ENCODE results near the gene CASK.

Gene CASK

GRCh38 chrX:41588271-41588670 lies 335.1 kb downstream of the CASK start:
- peaks cover 11% of the 10 kb centered on the region for H3K4me1 ChIP-seq (ENCODE audit: control insufficient read depth, insufficient read depth, low read length)
- H3K4me3 ChIP-seq (ENCODE audit: low read depth, low read length), result no peak overlapping the region
- H3K27me3 ChIP-seq (ENCODE audit: control insufficient read depth, insufficient read depth, low read length), result no peaks in the 10 kb centered on the region
- H3K9ac ChIP-seq (ENCODE audit: low read length), result no peak overlapping the region
- H3K36me3 ChIP-seq (ENCODE audit: control insufficient read depth, insufficient read depth, low read length), result peaks cover 4% of the 10 kb centered on the region
- H3K27ac ChIP-seq (ENCODE audit: low read depth, low read length), result no peak overlapping the region
- no peaks in the 10 kb centered on the region for H3K9me3 ChIP-seq (ENCODE audit: control insufficient read depth, insufficient read depth, low read depth, low read length)

- H3K36me3 ChIP-seq (ENCODE audit: control insufficient read depth, insufficient read depth, low read length), result peaks cover 6% of the 10 kb centered on the region; the same call in 1 of the 2 replicates
- H3K9me3 ChIP-seq (ENCODE audit: control insufficient read depth, insufficient read depth, low read depth, low read length), result no peaks in the 10 kb centered on the region
- no peaks in the 10 kb centered on the region for H3K27me3 ChIP-seq (ENCODE audit: control insufficient read depth, insufficient read depth, low read length)
- H3K4me1 ChIP-seq (ENCODE audit: control insufficient read depth, insufficient read depth, low read length), result no peaks in the 10 kb centered on the region
- H3K4me3 ChIP-seq (ENCODE audit: low read depth, low read length), result no peak overlapping the region
- no peak overlapping the region for H3K27ac ChIP-seq (ENCODE audit: low read depth, low read length)
- no peak overlapping the region for H3K9ac ChIP-seq (ENCODE audit: low read length)
Observed at GRCh38 chrX:41580423-41581064, 342.8 kb downstream of the CASK start.

- Histone ChIP-seq H3K9ac (ENCODE audit: low read length) (no peak overlapping the region), H3K27me3 (ENCODE audit: control insufficient read depth, insufficient read depth, low read length) (no peaks in the 10 kb centered on the region), H3K36me3 (ENCODE audit: control insufficient read depth, insufficient read depth, low read length) (no peaks in the 10 kb centered on the region), H3K27ac (ENCODE audit: low read depth, low read length) (no peak overlapping the region), H3K4me1 (ENCODE audit: control insufficient read depth, insufficient read depth, low read length) (0 out of 2 replicates have a peak, but pooled peaks cover 4% of the 10 kb centered on the region), H3K4me3 (ENCODE audit: low read depth, low read length) (no peak overlapping the region), H3K9me3 (ENCODE audit: control insufficient read depth, insufficient read depth, low read depth, low read length) (no peaks in the 10 kb centered on the region)
Observed at GRCh38 chrX:41563876-41564275, 359.5 kb downstream of the CASK start.

GRCh38 chrX:41561045-41561444 lies 362.3 kb downstream of the CASK start:
- Histone ChIP-seq H3K4me3 (ENCODE audit: low read depth, low read length) (no peak overlapping the region), H3K9ac (ENCODE audit: low read length) (no peak overlapping the region), H3K9me3 (ENCODE audit: control insufficient read depth, insufficient read depth, low read depth, low read length) (no peaks in the 10 kb centered on the region), H3K4me1 (ENCODE audit: control insufficient read depth, insufficient read depth, low read length) (0 out of 2 replicates have a peak, but pooled peaks cover 4% of the 10 kb centered on the region), H3K36me3 (ENCODE audit: control insufficient read depth, insufficient read depth, low read length) (no peaks in the 10 kb centered on the region), H3K27ac (ENCODE audit: low read depth, low read length) (no peak overlapping the region; the same call in 1 of the 2 replicates), H3K27me3 (ENCODE audit: control insufficient read depth, insufficient read depth, low read length) (no peaks in the 10 kb centered on the region)

- H3K4me1 ChIP-seq (ENCODE audit: control insufficient read depth, insufficient read depth, low read length), result 0 out of 2 replicates have a peak, but pooled peaks cover 4% of the 10 kb centered on the region
- H3K4me3 ChIP-seq (ENCODE audit: low read depth, low read length), result no peak overlapping the region
- H3K36me3 ChIP-seq (ENCODE audit: control insufficient read depth, insufficient read depth, low read length), result no peaks in the 10 kb centered on the region
- H3K27ac ChIP-seq (ENCODE audit: low read depth, low read length), result no peak overlapping the region
- H3K27me3 ChIP-seq (ENCODE audit: control insufficient read depth, insufficient read depth, low read length), result no peaks in the 10 kb centered on the region
- no peaks in the 10 kb centered on the region for H3K9me3 ChIP-seq (ENCODE audit: control insufficient read depth, insufficient read depth, low read depth, low read length)
- H3K9ac ChIP-seq (ENCODE audit: low read length), result no peak overlapping the region
Observed at GRCh38 chrX:41559235-41560052, 363.9 kb downstream of the CASK start.

- Histone ChIP-seq H3K9ac (ENCODE audit: low read length) (no peak overlapping the region), H3K36me3 (ENCODE audit: control insufficient read depth, insufficient read depth, low read length) (0 out of 2 replicates have a peak, but pooled peaks cover 4% of the 10 kb centered on the region), H3K4me3 (ENCODE audit: low read depth, low read length) (no peak overlapping the region), H3K27ac (ENCODE audit: low read depth, low read length) (no peak overlapping the region), H3K9me3 (ENCODE audit: control insufficient read depth, insufficient read depth, low read depth, low read length) (no peaks in the 10 kb centered on the region), H3K4me1 (ENCODE audit: control insufficient read depth, insufficient read depth, low read length) (0 out of 2 replicates have a peak, but pooled peaks cover 4% of the 10 kb centered on the region), H3K27me3 (ENCODE audit: control insufficient read depth, insufficient read depth, low read length) (no peaks in the 10 kb centered on the region)
Observed at GRCh38 chrX:41558531-41558930, 364.8 kb downstream of the CASK start.

GRCh38 chrX:41556958-41557357 lies 366.4 kb downstream of the CASK start:
- H3K36me3 ChIP-seq (ENCODE audit: control insufficient read depth, insufficient read depth, low read length), result peaks cover 12% of the 10 kb centered on the region; the same call in 1 of the 2 replicates
- H3K27ac ChIP-seq (ENCODE audit: low read depth, low read length), result no peak overlapping the region
- H3K4me3 ChIP-seq (ENCODE audit: low read depth, low read length), result no peak overlapping the region
- H3K9ac ChIP-seq (ENCODE audit: low read length), result no peak overlapping the region
- H3K9me3 ChIP-seq (ENCODE audit: control insufficient read depth, insufficient read depth, low read depth, low read length), result no peaks in the 10 kb centered on the region
- 0 out of 2 replicates have a peak, but pooled peaks cover 4% of the 10 kb centered on the region for H3K4me1 ChIP-seq (ENCODE audit: control insufficient read depth, insufficient read depth, low read length)
- no peaks in the 10 kb centered on the region for H3K27me3 ChIP-seq (ENCODE audit: control insufficient read depth, insufficient read depth, low read length)

- no peak overlapping the region for H3K27ac ChIP-seq (ENCODE audit: low read depth, low read length)
- H3K9me3 ChIP-seq (ENCODE audit: control insufficient read depth, insufficient read depth, low read depth, low read length), result no peaks in the 10 kb centered on the region
- no peak overlapping the region for H3K4me3 ChIP-seq (ENCODE audit: low read depth, low read length)
- no peak overlapping the region for H3K9ac ChIP-seq (ENCODE audit: low read length)
- no peaks in the 10 kb centered on the region for H3K4me1 ChIP-seq (ENCODE audit: control insufficient read depth, insufficient read depth, low read length)
- H3K36me3 ChIP-seq (ENCODE audit: control insufficient read depth, insufficient read depth, low read length), result peaks cover 12% of the 10 kb centered on the region; the same call in 1 of the 2 replicates
- no peaks in the 10 kb centered on the region for H3K27me3 ChIP-seq (ENCODE audit: control insufficient read depth, insufficient read depth, low read length)
Observed at GRCh38 chrX:41553688-41554087, 369.7 kb downstream of the CASK start.

GRCh38 chrX:41548411-41548810 lies 374.9 kb downstream of the CASK start:
- Histone ChIP-seq H3K27me3 (ENCODE audit: control insufficient read depth, insufficient read depth, low read length) (no peaks in the 10 kb centered on the region), H3K27ac (ENCODE audit: low read depth, low read length) (no peak overlapping the region), H3K4me1 (ENCODE audit: control insufficient read depth, insufficient read depth, low read length) (no peaks in the 10 kb centered on the region), H3K9ac (ENCODE audit: low read length) (no peak overlapping the region), H3K9me3 (ENCODE audit: control insufficient read depth, insufficient read depth, low read depth, low read length) (peaks cover 3% of the 10 kb centered on the region; the same call in 1 of the 2 replicates), H3K36me3 (ENCODE audit: control insufficient read depth, insufficient read depth, low read length) (peaks cover 13% of the 10 kb centered on the region), H3K4me3 (ENCODE audit: low read depth, low read length) (no peak overlapping the region)

GRCh38 chrX:41543668-41544067 lies 379.7 kb downstream of the CASK start:
- Histone ChIP-seq H3K36me3 (ENCODE audit: control insufficient read depth, insufficient read depth, low read length) (peaks cover 13% of the 10 kb centered on the region; the same call in 1 of the 2 replicates), H3K27me3 (ENCODE audit: control insufficient read depth, insufficient read depth, low read length) (no peaks in the 10 kb centered on the region), H3K9ac (ENCODE audit: low read length) (no peak overlapping the region), H3K27ac (ENCODE audit: low read depth, low read length) (no peak overlapping the region), H3K4me3 (ENCODE audit: low read depth, low read length) (no peak overlapping the region), H3K9me3 (ENCODE audit: control insufficient read depth, insufficient read depth, low read depth, low read length) (peaks cover 3% of the 10 kb centered on the region; the same call in 1 of the 2 replicates), H3K4me1 (ENCODE audit: control insufficient read depth, insufficient read depth, low read length) (peaks cover 4% of the 10 kb centered on the region; the same call in 1 of the 2 replicates)

- Histone ChIP-seq H3K4me3 (ENCODE audit: low read depth, low read length) (no peak overlapping the region), H3K9me3 (ENCODE audit: control insufficient read depth, insufficient read depth, low read depth, low read length) (peaks cover 3% of the 10 kb centered on the region; the same call in 1 of the 2 replicates), H3K9ac (ENCODE audit: low read length) (no peak overlapping the region), H3K27ac (ENCODE audit: low read depth, low read length) (no peak overlapping the region), H3K4me1 (ENCODE audit: control insufficient read depth, insufficient read depth, low read length) (peaks cover 4% of the 10 kb centered on the region; the same call in 1 of the 2 replicates), H3K36me3 (ENCODE audit: control insufficient read depth, insufficient read depth, low read length) (peaks cover 13% of the 10 kb centered on the region; the same call in 1 of the 2 replicates), H3K27me3 (ENCODE audit: control insufficient read depth, insufficient read depth, low read length) (no peaks in the 10 kb centered on the region)
Observed at GRCh38 chrX:41543025-41543424, 380.3 kb downstream of the CASK start.

Data from HUES6 (cell line).